DMS 273 (cell line): ENCODE data around the gene PRIMA1.

Experiments
- DNase-seq: peaks from one replicate; lab custom pipeline; 2025; ENCODE audit not compliant: unreplicated experiment; lab: John Stamatoyannopoulos, UW

PRIMA1 gene

GRCh38 chr14:93685121-93685895, 103.0 kb downstream of the PRIMA1 start:
- no peak for DNase-seq

GRCh38 chr14:93683226-93683625, 105.1 kb downstream of the PRIMA1 start:
- peak; percentile 70 for DNase-seq

GRCh38 chr14:93682459-93682858, 105.8 kb downstream of the PRIMA1 start:
- no peak for DNase-seq

GRCh38 chr14:93676416-93676958, 111.8 kb downstream of the PRIMA1 start:
- no peak for DNase-seq

- no peak for DNase-seq
These were observed 112.6 kb downstream of the PRIMA1 start for GRCh38 chr14:93675651-93676050.

- DNase-seq = no peak
These were observed 113.9 kb downstream of the PRIMA1 start for GRCh38 chr14:93674343-93674742.

- no peak for DNase-seq
These were observed 118.7 kb downstream of the PRIMA1 start for GRCh38 chr14:93669632-93670031.
